ENCODE measurements around the gene NAA10.
A peak's percentile ranks its signal among the peaks of the same experiment; 100 is the strongest.

Gene NAA10

DNA sequence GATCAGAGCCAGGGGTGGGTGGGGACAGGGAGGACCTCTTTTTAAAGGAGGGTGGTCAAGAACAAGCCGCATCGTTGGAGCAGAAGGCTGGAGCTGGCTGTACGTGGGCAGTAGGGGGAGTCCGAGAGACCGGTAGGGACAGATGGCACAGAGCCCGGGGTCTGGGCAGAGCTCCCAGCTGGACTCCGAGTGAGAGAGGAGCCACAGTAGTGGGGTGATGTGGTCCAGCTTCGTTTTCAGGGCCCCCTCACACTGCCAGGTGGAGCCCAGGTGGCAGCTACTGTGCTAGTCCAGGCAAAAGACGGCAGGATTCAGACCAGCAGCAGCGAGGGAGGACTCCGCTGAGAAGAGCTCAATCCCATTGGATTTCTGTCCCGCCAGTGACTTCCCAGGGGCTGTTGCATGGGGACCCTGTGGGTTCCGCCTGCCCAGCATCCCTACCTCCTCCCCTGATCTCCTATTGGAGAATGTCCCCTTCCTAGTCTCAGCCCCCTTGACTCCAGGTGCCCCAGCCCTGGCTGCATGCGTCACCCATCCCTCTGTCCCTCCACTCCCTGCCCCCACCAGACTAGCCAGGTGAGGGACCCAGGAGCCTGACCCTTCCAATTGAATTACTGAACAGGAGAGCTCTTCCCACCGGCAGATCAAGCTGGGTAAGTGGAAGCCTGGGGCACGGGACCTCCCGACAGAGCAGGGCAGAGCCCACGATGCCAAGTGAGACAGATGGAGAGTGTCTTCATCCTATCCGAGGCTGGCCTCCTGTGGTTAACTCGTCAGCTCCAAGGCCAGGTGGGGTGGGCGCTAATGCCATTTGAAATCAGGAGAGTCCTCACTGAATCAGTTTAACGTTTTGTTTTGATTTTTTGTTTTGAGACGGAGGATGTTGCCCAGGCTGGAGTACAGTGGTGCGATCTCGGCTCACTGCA is 11.6 kb downstream of the NAA10 start:
- Histone ChIP-seq H2AK5ac (ENCODE audit: low read length, severe bottlenecking) (no peak overlapping the region), H3K14ac (ENCODE audit: low read length in 2 of 2) (no peak overlapping the region), H2BK120ac (ENCODE audit: low read depth, low read length) (no peak overlapping the region), H3K23ac (ENCODE audit: low read length in 2 of 2) (no peak overlapping the region), H3K9me3 (ENCODE audit: control insufficient read depth, low read length) (no peaks in the 10 kb centered on the region), H3K27me3 (ENCODE audit: control insufficient read depth in 1 of 2, insufficient read depth in 1 of 2, low read length in 2 of 2) (peaks cover 0 to 67% of the 10 kb centered on the region in 2 experiments), H2AFZ (ENCODE audit: low read depth, low read length) (no peak overlapping the region), H4K8ac (ENCODE audit: low read length) (no peak overlapping the region), H3K9ac (ENCODE audit: low read length) (no peak overlapping the region), H3K4me3 (ENCODE audit: insufficient read depth in 1 of 2, low read depth in 1 of 2, low read length in 2 of 2) (no peak overlapping the region), H3K36me3 (ENCODE audit: control insufficient read depth in 1 of 2, insufficient read depth in 2 of 2, low read depth in 1 of 2, low read length in 2 of 2) (no peaks in the 10 kb centered on the region), H3K4me1 (ENCODE audit: control insufficient read depth, insufficient read depth, low read depth, low read length) (peaks cover 19% of the 10 kb centered on the region), H3K18ac (ENCODE audit: low read depth in 1 of 2, low read length in 2 of 2) (no peak overlapping the region), H2BK12ac (ENCODE audit: low read length in 2 of 2) (no peak overlapping the region), H3K4me2 (ENCODE audit: low read length, poor library complexity, severe bottlenecking) (no peak overlapping the region), H3K4ac (ENCODE audit: low read depth in 1 of 2, low read length in 2 of 2) (no peak overlapping the region), H3K27ac (ENCODE audit: low read length, poor library complexity, severe bottlenecking) (no peak overlapping the region), H3K79me1 (replicated peaks; ENCODE audit: low read length, poor library complexity, severe bottlenecking) (no peaks in the 10 kb centered on the region), H2BK15ac (ENCODE audit: low read depth, poor library complexity, severe bottlenecking) (no peak overlapping the region), H4K91ac (ENCODE audit: low read length) (no peak overlapping the region), H2BK5ac (ENCODE audit: low read depth, low read length, poor library complexity, severe bottlenecking) (no peak overlapping the region)
- 94% methylated on average over 21 of the region's 25 CpGs for WGBS
- no peak for DNase-seq

- Histone ChIP-seq H3K4ac (ENCODE audit: low read depth in 1 of 2, low read length in 2 of 2) (no peak overlapping the region), H3K79me1 (replicated peaks; ENCODE audit: low read length, poor library complexity, severe bottlenecking) (no peaks in the 10 kb centered on the region), H4K8ac (ENCODE audit: low read length) (no peak overlapping the region), H2AK5ac (ENCODE audit: low read length, severe bottlenecking) (no peak overlapping the region), H3K4me1 (ENCODE audit: control insufficient read depth, insufficient read depth, low read depth, low read length) (peaks cover 15% of the 10 kb centered on the region), H2AFZ (ENCODE audit: low read depth, low read length) (peak overlapping the region; percentile 39), H3K14ac (ENCODE audit: low read length in 2 of 2) (peak overlapping the region in 1 of 2 experiments; percentile 2), H2BK12ac (ENCODE audit: low read length in 2 of 2) (no peak overlapping the region), H2BK5ac (ENCODE audit: low read depth, low read length, poor library complexity, severe bottlenecking) (no peak overlapping the region), H3K27ac (ENCODE audit: low read length, poor library complexity, severe bottlenecking) (no peak overlapping the region), H2BK120ac (ENCODE audit: low read depth, low read length) (no peak overlapping the region), H2BK15ac (ENCODE audit: low read depth, poor library complexity, severe bottlenecking) (no peak overlapping the region), H3K4me2 (ENCODE audit: low read length, poor library complexity, severe bottlenecking) (no peak overlapping the region), H3K36me3 (ENCODE audit: control insufficient read depth in 1 of 2, insufficient read depth in 2 of 2, low read depth in 1 of 2, low read length in 2 of 2) (no peaks in the 10 kb centered on the region), H3K27me3 (ENCODE audit: control insufficient read depth in 1 of 2, insufficient read depth in 1 of 2, low read length in 2 of 2) (peaks cover 0 to 75% of the 10 kb centered on the region in 2 experiments), H3K9ac (ENCODE audit: low read length) (no peak overlapping the region), H3K18ac (ENCODE audit: low read depth in 1 of 2, low read length in 2 of 2) (peak overlapping the region in 1 of 2 experiments; percentile 11), H4K91ac (ENCODE audit: low read length) (no peak overlapping the region), H3K9me3 (ENCODE audit: control insufficient read depth, low read length) (no peaks in the 10 kb centered on the region), H3K23ac (ENCODE audit: low read length in 2 of 2) (no peak overlapping the region), H3K4me3 (ENCODE audit: insufficient read depth in 1 of 2, low read depth in 1 of 2, low read length in 2 of 2) (no peak overlapping the region)
- WGBS: 78% methylated on average over 25 of the region's 40 CpGs
- no peak for DNase-seq
Observed at GRCh38 chrX:153921511-153922446, 13.1 kb downstream of the NAA10 start.

GRCh38 chrX:153921070-153921469 is 13.8 kb downstream of the NAA10 start:
- 86% methylated on average over 11 of the region's 16 CpGs for WGBS
- Histone ChIP-seq H3K4me2 (ENCODE audit: low read length, poor library complexity, severe bottlenecking) (no peak overlapping the region), H4K91ac (ENCODE audit: low read length) (no peak overlapping the region), H3K27ac (ENCODE audit: low read length, poor library complexity, severe bottlenecking) (no peak overlapping the region), H2BK120ac (ENCODE audit: low read depth, low read length) (no peak overlapping the region), H2BK5ac (ENCODE audit: low read depth, low read length, poor library complexity, severe bottlenecking) (no peak overlapping the region), H2AK5ac (ENCODE audit: low read length, severe bottlenecking) (no peak overlapping the region), H3K4me1 (ENCODE audit: control insufficient read depth, insufficient read depth, low read depth, low read length) (peaks cover 7% of the 10 kb centered on the region), H3K4ac (ENCODE audit: low read depth in 1 of 2, low read length in 2 of 2) (no peak overlapping the region), H3K4me3 (ENCODE audit: insufficient read depth in 1 of 2, low read depth in 1 of 2, low read length in 2 of 2) (no peak overlapping the region), H2BK12ac (ENCODE audit: low read length in 2 of 2) (no peak overlapping the region), H3K9me3 (ENCODE audit: control insufficient read depth, low read length) (no peaks in the 10 kb centered on the region), H2BK15ac (ENCODE audit: low read depth, poor library complexity, severe bottlenecking) (no peak overlapping the region), H4K8ac (ENCODE audit: low read length) (no peak overlapping the region), H3K27me3 (ENCODE audit: control insufficient read depth in 1 of 2, insufficient read depth in 1 of 2, low read length in 2 of 2) (peaks cover 0 to 78% of the 10 kb centered on the region in 2 experiments), H2AFZ (ENCODE audit: low read depth, low read length) (no peak overlapping the region), H3K36me3 (ENCODE audit: control insufficient read depth in 1 of 2, insufficient read depth in 2 of 2, low read depth in 1 of 2, low read length in 2 of 2) (no peaks in the 10 kb centered on the region), H3K14ac (ENCODE audit: low read length in 2 of 2) (no peak overlapping the region), H3K23ac (ENCODE audit: low read length in 2 of 2) (no peak overlapping the region), H3K18ac (ENCODE audit: low read depth in 1 of 2, low read length in 2 of 2) (no peak overlapping the region), H3K79me1 (replicated peaks; ENCODE audit: low read length, poor library complexity, severe bottlenecking) (no peaks in the 10 kb centered on the region), H3K9ac (ENCODE audit: low read length) (no peak overlapping the region)
- DNase-seq: no peak

- Histone ChIP-seq H4K91ac (ENCODE audit: low read length) (peak overlapping the region; percentile 50), H2AK5ac (ENCODE audit: low read length, severe bottlenecking) (no peak overlapping the region), H2BK15ac (ENCODE audit: low read depth, poor library complexity, severe bottlenecking) (no peak overlapping the region), H2AFZ (ENCODE audit: low read depth, low read length) (no peak overlapping the region), H3K9me3 (ENCODE audit: control insufficient read depth, low read length) (no peaks in the 10 kb centered on the region), H3K14ac (ENCODE audit: low read length in 2 of 2) (no peak overlapping the region), H3K4me1 (ENCODE audit: control insufficient read depth, insufficient read depth, low read depth, low read length) (peaks cover 5% of the 10 kb centered on the region), H2BK120ac (ENCODE audit: low read depth, low read length) (no peak overlapping the region), H3K36me3 (ENCODE audit: control insufficient read depth in 1 of 2, insufficient read depth in 2 of 2, low read depth in 1 of 2, low read length in 2 of 2) (no peaks in the 10 kb centered on the region), H3K4me2 (ENCODE audit: low read length, poor library complexity, severe bottlenecking) (no peak overlapping the region), H2BK5ac (ENCODE audit: low read depth, low read length, poor library complexity, severe bottlenecking) (no peak overlapping the region), H3K18ac (ENCODE audit: low read depth in 1 of 2, low read length in 2 of 2) (no peak overlapping the region), H3K9ac (ENCODE audit: low read length) (no peak overlapping the region), H2BK12ac (ENCODE audit: low read length in 2 of 2) (no peak overlapping the region), H3K4ac (ENCODE audit: low read depth in 1 of 2, low read length in 2 of 2) (no peak overlapping the region), H3K27me3 (ENCODE audit: control insufficient read depth in 1 of 2, insufficient read depth in 1 of 2, low read length in 2 of 2) (peaks cover 0 to 77% of the 10 kb centered on the region in 2 experiments), H3K23ac (ENCODE audit: low read length in 2 of 2) (no peak overlapping the region), H4K8ac (ENCODE audit: low read length) (no peak overlapping the region), H3K4me3 (ENCODE audit: insufficient read depth in 1 of 2, low read depth in 1 of 2, low read length in 2 of 2) (no peak overlapping the region), H3K27ac (ENCODE audit: low read length, poor library complexity, severe bottlenecking) (no peak overlapping the region), H3K79me1 (replicated peaks; ENCODE audit: low read length, poor library complexity, severe bottlenecking) (no peaks in the 10 kb centered on the region)
- no peak for DNase-seq
- WGBS: 98% methylated on average over 13 of the region's 14 CpGs
Observed at GRCh38 chrX:153920546-153920945, 14.3 kb downstream of the NAA10 start.

Data from mesenchymal stem cell (in vitro differentiated cells and primary cell).